Stimulated activated CD4-positive, alpha-beta T cell treated with anti-CD3 and anti-CD28 coated beads, Interleukin-1b, Interleukin-23, amount 100 ng/mL, for 24 hours (primary cell): ENCODE results near the gene SLN.
A peak's percentile ranks its signal among the peaks of the same experiment; 100 is the strongest.

Source experiments
- DNase-seq, 4 experiments: peaks; one replicate each; pipeline ENCODE4 v3.0.0-alpha.2; 2020; ENCODE audit warnings: low read depth in 4 of 4, low spot score in 1 of 4

Gene SLN

GRCh38 chr11:107719557-107720302, 7.9 kb upstream of the SLN start:
- no peak for DNase-seq

GRCh38 chr11:107719073-107719472, 7.2 kb upstream of the SLN start:
- DNase-seq = no peak

- no peak for DNase-seq
Observed at GRCh38 chr11:107716884-107717532, 5.2 kb upstream of the SLN start.

- no peak for DNase-seq
Observed at GRCh38 chr11:107713009-107713408, 1.2 kb upstream of the SLN start.

- no peak for DNase-seq
Observed at GRCh38 chr11:107710301-107710700, 1.6 kb downstream of the SLN start.

GRCh38 chr11:107708792-107709191, 3.1 kb downstream of the SLN start:
- DNase-seq = no peak

GRCh38 chr11:107707807-107708206, 4.0 kb downstream of the SLN start:
- DNase-seq = no peak

- no peak for DNase-seq
Observed at GRCh38 chr11:107707215-107707671, 4.6 kb downstream of the SLN start.

GRCh38 chr11:107706531-107706930, 5.3 kb downstream of the SLN start:
- no peak for DNase-seq

GRCh38 chr11:107705027-107705426, 6.8 kb downstream of the SLN start:
- no peak for DNase-seq

GRCh38 chr11:107704451-107704850, 7.4 kb downstream of the SLN start:
- DNase-seq = no peak

- DNase-seq = no peak
Observed at GRCh38 chr11:107702723-107703122, 9.1 kb downstream of the SLN start.

- no peak for DNase-seq
Observed at GRCh38 chr11:107702109-107702660, 9.7 kb downstream of the SLN start.

- no peak for DNase-seq
Observed at GRCh38 chr11:107699371-107700285, 12.2 kb downstream of the SLN start.

GRCh38 chr11:107697291-107697690, 14.6 kb downstream of the SLN start:
- DNase-seq = no peak

GRCh38 chr11:107696140-107696539, 15.7 kb downstream of the SLN start:
- no peak for DNase-seq

GRCh38 chr11:107695446-107695845, 16.4 kb downstream of the SLN start:
- DNase-seq = no peak

- DNase-seq = no peak
Observed at GRCh38 chr11:107691000-107691750, 20.7 kb downstream of the SLN start.

GRCh38 chr11:107689317-107690202, 22.3 kb downstream of the SLN start:
- DNase-seq = peak; percentile 27 to 51 (median 32)
